ENCODE results near the gene DRC3.
A peak's percentile ranks its signal among the peaks of the same experiment; 100 is the strongest.

Gene DRC3

DNA sequence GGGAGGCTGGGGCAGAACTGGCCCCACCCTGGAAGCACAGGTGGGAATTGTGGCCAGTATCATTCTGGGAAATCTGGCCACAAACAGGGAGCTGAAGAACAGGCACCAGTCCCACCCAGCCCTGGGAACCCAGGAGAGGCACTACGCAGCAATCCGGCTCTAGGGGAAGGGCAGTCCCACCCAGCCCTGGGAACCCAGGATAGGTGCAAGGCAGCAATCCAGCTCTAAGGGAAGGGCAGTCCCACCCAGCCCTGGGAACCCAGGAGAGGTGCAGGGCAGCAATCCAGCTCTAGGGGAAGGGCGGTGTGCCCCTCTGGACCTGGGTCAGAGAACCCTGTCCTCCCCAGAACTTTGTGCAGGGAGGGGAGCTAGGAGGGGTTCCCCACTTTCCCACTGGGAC is 7.1 kb downstream of the DRC3 start:
- no peak overlapping the region for H3K27ac ChIP-seq
- TF ChIP-seq, protein P1, sequence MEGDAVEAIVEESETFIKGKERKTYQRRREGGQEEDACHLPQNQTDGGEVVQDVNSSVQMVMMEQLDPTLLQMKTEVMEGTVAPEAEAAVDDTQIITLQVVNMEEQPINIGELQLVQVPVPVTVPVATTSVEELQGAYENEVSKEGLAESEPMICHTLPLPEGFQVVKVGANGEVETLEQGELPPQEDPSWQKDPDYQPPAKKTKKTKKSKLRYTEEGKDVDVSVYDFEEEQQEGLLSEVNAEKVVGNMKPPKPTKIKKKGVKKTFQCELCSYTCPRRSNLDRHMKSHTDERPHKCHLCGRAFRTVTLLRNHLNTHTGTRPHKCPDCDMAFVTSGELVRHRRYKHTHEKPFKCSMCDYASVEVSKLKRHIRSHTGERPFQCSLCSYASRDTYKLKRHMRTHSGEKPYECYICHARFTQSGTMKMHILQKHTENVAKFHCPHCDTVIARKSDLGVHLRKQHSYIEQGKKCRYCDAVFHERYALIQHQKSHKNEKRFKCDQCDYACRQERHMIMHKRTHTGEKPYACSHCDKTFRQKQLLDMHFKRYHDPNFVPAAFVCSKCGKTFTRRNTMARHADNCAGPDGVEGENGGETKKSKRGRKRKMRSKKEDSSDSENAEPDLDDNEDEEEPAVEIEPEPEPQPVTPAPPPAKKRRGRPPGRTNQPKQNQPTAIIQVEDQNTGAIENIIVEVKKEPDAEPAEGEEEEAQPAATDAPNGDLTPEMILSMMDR (conservative IDR thresholded peaks at IDR 0.05): no peak

- TF ChIP-seq, protein P1 (conservative IDR thresholded peaks at IDR 0.05): no peak
- H3K27ac ChIP-seq: no peak overlapping the region; the same call in 1 of the 2 replicates
Observed at GRCh38 chr17:17981330-17981729, 8.7 kb downstream of the DRC3 start.

DNA sequence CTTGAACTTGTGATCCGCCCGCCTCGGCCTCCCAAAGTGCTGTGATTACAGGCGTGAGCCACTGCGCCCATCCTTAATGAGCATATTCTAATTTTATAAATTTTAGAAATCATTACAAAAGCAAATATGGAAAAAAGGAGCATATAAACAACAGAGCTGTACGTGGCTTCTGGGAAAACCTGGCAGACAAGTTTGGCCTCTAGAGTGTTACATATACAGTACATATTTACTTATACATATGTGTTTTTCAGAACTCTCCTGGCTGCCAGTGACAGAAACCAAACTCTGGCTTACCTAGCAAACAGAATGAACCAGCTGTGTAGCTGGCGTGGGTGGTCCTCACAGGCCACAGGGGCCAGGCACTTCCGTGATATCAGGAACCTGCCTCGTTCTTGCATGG is 10.1 kb downstream of the DRC3 start:
- peak overlapping the region; percentile 71 for H3K27ac ChIP-seq

DNA sequence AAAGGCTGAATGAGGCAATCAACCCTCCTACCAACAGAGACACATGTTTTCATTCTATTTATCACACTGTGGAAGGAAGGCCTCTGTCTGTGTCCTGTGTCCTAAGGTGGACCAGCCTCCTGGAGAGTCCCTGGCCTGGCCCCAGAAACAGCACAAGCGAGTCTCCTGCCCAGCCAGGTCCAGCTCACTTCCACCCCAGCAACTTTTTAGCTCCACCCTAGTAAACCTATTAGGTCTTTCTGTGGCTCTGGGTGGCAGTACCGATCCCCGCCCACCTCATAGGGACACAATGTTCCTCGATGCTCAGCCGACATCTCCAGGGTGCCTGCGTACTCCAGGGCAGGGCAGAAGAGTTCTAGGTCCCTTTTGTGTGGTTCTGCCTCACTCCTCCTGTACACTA is 10.7 kb downstream of the DRC3 start:
- peak overlapping the region; percentile 71 for H3K27ac ChIP-seq
- TF ChIP-seq, protein P1 (conservative IDR thresholded peaks at IDR 0.05): no peak

More for the DNA sequence above, 10.1 kb downstream of the DRC3 start:
- TF ChIP-seq, protein P1 (conservative IDR thresholded peaks at IDR 0.05): no peak

GRCh38 chr17:17983776-17984175 is 11.1 kb downstream of the DRC3 start:
- peak overlapping the region; percentile 71 for H3K27ac ChIP-seq
- TF ChIP-seq, protein P1 (conservative IDR thresholded peaks at IDR 0.05): no peak

DNA sequence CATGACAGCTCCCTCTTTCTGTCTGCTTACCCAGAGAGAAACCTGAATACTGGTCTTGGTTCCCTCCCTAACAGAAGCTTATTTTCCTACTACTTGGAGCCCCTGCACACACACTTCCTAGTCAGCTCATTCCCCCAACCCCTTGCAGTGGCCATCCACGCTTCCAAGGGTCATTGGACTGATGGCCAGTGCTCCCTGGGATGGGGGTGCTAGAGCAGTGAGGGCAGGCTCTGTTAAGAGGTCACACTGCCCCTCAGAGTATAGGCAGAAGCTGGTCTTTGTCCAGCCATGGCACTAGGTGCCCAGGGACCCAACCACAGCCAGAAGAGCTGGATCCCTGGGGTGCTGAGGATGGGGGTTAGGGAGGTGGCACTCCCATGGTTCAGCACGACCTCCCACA is 12.5 kb downstream of the DRC3 start:
- TF ChIP-seq, protein P1 (conservative IDR thresholded peaks at IDR 0.05): no peak
- no peak overlapping the region for H3K27ac ChIP-seq

DNA sequence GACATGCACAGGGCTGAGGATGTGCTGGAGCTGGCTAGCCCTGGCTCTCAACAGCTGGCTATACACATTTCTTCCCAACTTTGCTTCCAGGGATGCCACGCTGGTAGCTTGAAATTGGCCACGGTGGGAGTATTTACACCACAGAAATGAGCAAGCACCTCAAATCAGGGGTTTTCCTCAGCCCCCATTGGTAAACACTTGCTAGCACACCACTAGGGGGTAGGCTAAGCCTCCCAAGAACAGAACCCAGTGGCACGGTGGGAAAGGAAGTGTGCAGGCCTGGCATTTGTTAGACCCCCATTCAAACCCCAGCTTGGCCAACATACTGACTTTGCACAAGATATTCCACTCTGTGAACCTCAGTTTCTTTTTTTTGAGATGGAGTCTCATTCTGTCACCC is 12.9 kb downstream of the DRC3 start:
- no peak overlapping the region for H3K27ac ChIP-seq
- TF ChIP-seq, protein P1 (conservative IDR thresholded peaks at IDR 0.05): no peak
